GM18508 (cell line): ENCODE results near the gene PPP2R3A.
"Not testable (repeated sequence)": the region's sequence is repeated elsewhere in the genome, so short reads cannot be mapped to it uniquely, and the experiment has no call there.

Experiments
- ATAC-seq: cut with Tn5 transposase; IDR thresholded peaks from one replicate; pipeline ENCODE4 v1.9.1; 2021; ENCODE audit warnings: moderate number of reproducible peaks; ENCODE audit not compliant: insufficient read depth, unreplicated experiment

PPP2R3A gene

GRCh38 chr3:135965506-135966270, at the start of gene PPP2R3A:
Gene PPP2R3A, plus strand, starts transcription at chr3:135965728. Its CDS starts 35,771 bp downstream, at chr3:136001499.
- no peak for ATAC-seq

- no peak for ATAC-seq
Observed at GRCh38 chr3:135916310-135916709, 49.2 kb upstream of the PPP2R3A start.

- no peak for ATAC-seq
Observed at GRCh38 chr3:135917076-135917475, 48.5 kb upstream of the PPP2R3A start.

- ATAC-seq: no peak
Observed at GRCh38 chr3:135917927-135918597, 47.5 kb upstream of the PPP2R3A start.

- no peak for ATAC-seq
Observed at GRCh38 chr3:135918600-135918999, 46.9 kb upstream of the PPP2R3A start.

- ATAC-seq: no peak
Observed at GRCh38 chr3:135920275-135920674, 45.3 kb upstream of the PPP2R3A start.

GRCh38 chr3:135922903-135923250, 42.7 kb upstream of the PPP2R3A start:
- no peak for ATAC-seq

- no peak for ATAC-seq
Observed at GRCh38 chr3:135924506-135924905, 41.0 kb upstream of the PPP2R3A start.

- ATAC-seq: no peak
Observed at GRCh38 chr3:135926664-135927063, 38.9 kb upstream of the PPP2R3A start.

GRCh38 chr3:135927155-135927554, 38.4 kb upstream of the PPP2R3A start:
- ATAC-seq: no peak

- ATAC-seq: no peak
Observed at GRCh38 chr3:135929670-135930069, 35.9 kb upstream of the PPP2R3A start.

- ATAC-seq: no peak
Observed at GRCh38 chr3:135930255-135930654, 35.3 kb upstream of the PPP2R3A start.

- not testable (repeated sequence) for ATAC-seq
Observed at GRCh38 chr3:135935171-135935570, 30.4 kb upstream of the PPP2R3A start.

GRCh38 chr3:135937766-135938165, 27.8 kb upstream of the PPP2R3A start:
- not testable (repeated sequence) for ATAC-seq

- no peak for ATAC-seq
Observed at GRCh38 chr3:135944831-135945230, 20.7 kb upstream of the PPP2R3A start.

GRCh38 chr3:135950941-135951340, 14.6 kb upstream of the PPP2R3A start:
- ATAC-seq: no peak

- no peak for ATAC-seq
Observed at GRCh38 chr3:135964160-135964955, 1.2 kb upstream of the PPP2R3A start.

GRCh38 chr3:135965129-135965505, 411 bp upstream of the PPP2R3A start:
- ATAC-seq: no peak

- no peak for ATAC-seq
Observed at GRCh38 chr3:135966271-135966961, 888 bp downstream of the PPP2R3A start.

- ATAC-seq: no peak
Observed at GRCh38 chr3:135966962-135967274, 1.4 kb downstream of the PPP2R3A start.

GRCh38 chr3:135967867-135968266, 2.3 kb downstream of the PPP2R3A start:
- ATAC-seq: no peak
